Lower lobe of right lung (tissue), 2 donors: Measurements from ENCODE around the gene TTC34. TPM values are rescaled to one million over a fixed set of nuclear protein-coding genes. Genes with fewer than 3 reads are reported as not detected.

Experiments
- ATAC-seq, 2 donors: fragments of 200-7000 bp; cut with Tn5 transposase; one replicate each; pipeline ENCODE4 v1.9.1; 2020 to 2022; ENCODE audit warnings: mild to moderate bottlenecking in 2 of 2, moderate library complexity in 2 of 2
- DNase-seq: peaks from one replicate; pipeline ENCODE4 v3.0.0-alpha.2; 2020
- H3K27ac ChIP-seq: fragments of 200-600 bp; one replicate; pipeline ENCODE4 v1.8.0; 2022
- H3K27me3 ChIP-seq: fragments of 200-600 bp; one replicate; pipeline ENCODE4 v1.8.0; 2022; ENCODE audit warnings: low read depth
- H3K36me3 ChIP-seq: fragments of 200-600 bp; one replicate; pipeline ENCODE4 v1.8.0; 2022; ENCODE audit warnings: mild to moderate bottlenecking
- H3K4me1 ChIP-seq: fragments of 200-600 bp; one replicate; pipeline ENCODE4 v1.8.0; 2022
- H3K4me3 ChIP-seq: fragments of 200-600 bp; one replicate; pipeline ENCODE4 v1.8.0; 2022; ENCODE audit warnings: mild to moderate bottlenecking
- H3K9me3 ChIP-seq: fragments of 200-600 bp; one replicate; pipeline ENCODE4 v1.8.0; 2022
- intact Hi-C: fragments of 100-400 bp; cut with DNase I; formaldehyde crosslinking; loops from one replicate; pipeline ENCODE4 v1.11.0; 2022
- total RNA-seq: library from RNA; stranded (reverse); fragmentation: NEBNext Ultra II Directional; extraction: Animal tissue kit (Norgen Biotek cat#: 25700); gene quantifications from one replicate; pipeline ENCODE4 v1.2.1, GENCODE V29; 2021
- TF ChIP-seq, protein P1 (sequence below): fragments of 200-600 bp; IDR thresholded peaks from one replicate; pipeline ENCODE4 v1.8.0; 2022; ENCODE audit warnings: antibody characterized with exemption, mild to moderate bottlenecking
- donor health status: DM: no; HTN: yes; CAD: no; lungs with severe emphysema.

The TTC34 gene
- total RNA-seq, 1 donor from 2014 or later = 2.6 TPM

DNA sequence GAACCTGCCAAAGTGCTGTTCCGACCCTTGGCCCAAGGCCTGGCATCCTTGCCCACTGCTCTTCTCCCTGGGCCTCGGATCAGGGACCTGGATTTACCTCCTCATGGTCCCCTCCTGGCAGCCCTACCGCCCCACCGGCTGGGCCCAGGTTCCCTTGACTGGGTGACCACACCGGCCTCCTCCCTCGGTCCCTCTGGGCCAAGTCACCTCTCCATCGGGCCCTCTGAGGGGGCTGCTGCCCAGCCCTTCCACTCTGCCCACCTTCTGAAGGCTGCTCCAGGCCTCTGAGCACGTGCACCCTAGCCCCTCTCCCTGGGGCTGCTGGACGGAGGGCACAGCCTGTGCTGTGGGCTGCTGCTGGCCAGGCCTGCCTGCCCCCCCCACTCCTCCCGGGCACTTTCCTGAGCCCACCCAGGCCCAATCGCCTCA, 159.3 kb downstream of the TTC34 start:
- H3K27me3 ChIP-seq = no peaks in the 10 kb centered on the region
- intact Hi-C loops = no loop called here
- peak overlapping the region; percentile 94 for H3K4me3 ChIP-seq
- peaks cover 10% of the 10 kb centered on the region for H3K9me3 ChIP-seq
- ATAC-seq (no peak), DNase-seq (no peak)
- TF ChIP-seq, protein P1, sequence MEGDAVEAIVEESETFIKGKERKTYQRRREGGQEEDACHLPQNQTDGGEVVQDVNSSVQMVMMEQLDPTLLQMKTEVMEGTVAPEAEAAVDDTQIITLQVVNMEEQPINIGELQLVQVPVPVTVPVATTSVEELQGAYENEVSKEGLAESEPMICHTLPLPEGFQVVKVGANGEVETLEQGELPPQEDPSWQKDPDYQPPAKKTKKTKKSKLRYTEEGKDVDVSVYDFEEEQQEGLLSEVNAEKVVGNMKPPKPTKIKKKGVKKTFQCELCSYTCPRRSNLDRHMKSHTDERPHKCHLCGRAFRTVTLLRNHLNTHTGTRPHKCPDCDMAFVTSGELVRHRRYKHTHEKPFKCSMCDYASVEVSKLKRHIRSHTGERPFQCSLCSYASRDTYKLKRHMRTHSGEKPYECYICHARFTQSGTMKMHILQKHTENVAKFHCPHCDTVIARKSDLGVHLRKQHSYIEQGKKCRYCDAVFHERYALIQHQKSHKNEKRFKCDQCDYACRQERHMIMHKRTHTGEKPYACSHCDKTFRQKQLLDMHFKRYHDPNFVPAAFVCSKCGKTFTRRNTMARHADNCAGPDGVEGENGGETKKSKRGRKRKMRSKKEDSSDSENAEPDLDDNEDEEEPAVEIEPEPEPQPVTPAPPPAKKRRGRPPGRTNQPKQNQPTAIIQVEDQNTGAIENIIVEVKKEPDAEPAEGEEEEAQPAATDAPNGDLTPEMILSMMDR = no peak
- H3K27ac ChIP-seq = peak overlapping the region; percentile 92
- peaks cover 16% of the 10 kb centered on the region for H3K4me1 ChIP-seq
- no peaks in the 10 kb centered on the region for H3K36me3 ChIP-seq

DNA sequence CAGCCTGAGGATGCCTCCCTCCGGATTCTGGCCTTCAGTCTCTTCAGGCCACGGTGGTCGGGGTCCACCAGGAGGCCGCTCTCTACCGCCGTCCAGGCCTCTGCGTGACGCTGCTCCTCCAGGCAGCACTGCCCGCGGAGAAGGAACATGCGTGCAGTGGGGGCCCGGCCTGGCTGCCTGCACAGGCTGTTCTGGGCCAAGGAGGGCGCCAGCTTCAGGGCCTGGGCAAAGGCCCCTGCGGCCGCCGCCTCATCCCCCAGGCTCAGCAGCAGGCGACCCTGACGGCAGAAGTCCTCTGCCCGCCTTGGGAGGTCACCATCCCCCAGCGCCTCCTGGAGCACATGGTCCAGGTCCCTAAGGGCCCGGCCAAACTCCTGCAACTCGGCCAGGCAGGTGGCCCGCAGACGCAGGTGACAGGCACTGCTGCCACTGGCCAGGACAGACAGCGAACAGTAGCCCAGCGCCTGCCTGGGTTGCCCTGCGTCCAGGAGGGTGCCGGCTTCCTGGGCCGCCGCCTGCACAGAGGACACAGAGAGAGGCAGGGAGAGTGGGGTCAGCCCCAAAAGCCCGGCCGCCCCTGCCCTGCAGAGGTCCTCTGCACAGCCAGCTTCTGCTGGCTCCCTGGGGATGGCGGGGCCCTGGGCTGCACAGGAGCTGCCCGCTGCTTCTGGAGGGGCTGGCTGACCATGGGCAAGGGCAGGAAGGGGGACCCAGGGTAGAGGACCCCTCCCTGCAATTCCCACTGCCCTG, 159.9 kb downstream of the TTC34 start:
- ATAC-seq (no peak), DNase-seq (no peak)
- Histone ChIP-seq H3K27ac (peak overlapping the region; percentile 92), H3K36me3 (no peaks in the 10 kb centered on the region), H3K4me3 (peak overlapping the region; percentile 94), H3K4me1 (peaks cover 16% of the 10 kb centered on the region), H3K9me3 (peaks cover 4% of the 10 kb centered on the region), H3K27me3 (no peaks in the 10 kb centered on the region)
- intact Hi-C loops = no loop called here
- TF ChIP-seq, protein P1 = no peak

DNA sequence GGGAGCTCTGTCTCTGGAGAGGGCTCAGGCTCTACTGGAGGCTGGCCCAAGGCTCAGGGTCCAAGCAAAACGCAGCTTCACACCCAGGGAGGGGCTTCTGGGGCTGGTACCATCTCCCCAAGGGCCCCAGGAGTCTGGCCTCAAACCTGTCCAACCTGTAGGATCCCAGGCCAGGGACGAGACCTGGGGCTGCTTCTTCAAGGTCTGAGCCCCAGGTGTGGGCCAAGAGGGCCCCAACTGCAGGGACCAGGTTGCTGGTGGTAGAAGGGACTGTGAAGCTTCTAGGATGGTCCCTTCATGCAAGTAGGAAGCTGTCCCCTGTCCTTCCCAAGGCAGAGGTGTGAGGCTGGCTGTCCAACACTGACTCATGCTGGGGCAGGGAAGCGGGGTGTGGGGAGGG, 160.9 kb downstream of the TTC34 start:
- intact Hi-C loops = no loop called here
- Histone ChIP-seq H3K4me3 (no peak overlapping the region), H3K4me1 (peaks cover 16% of the 10 kb centered on the region), H3K9me3 (no peaks in the 10 kb centered on the region), H3K27ac (no peak overlapping the region), H3K36me3 (no peaks in the 10 kb centered on the region), H3K27me3 (peaks cover under 1% of the 10 kb centered on the region)
- no peak for ATAC-seq
- TF ChIP-seq, protein P1 = no peak
- no peak for DNase-seq

DNA sequence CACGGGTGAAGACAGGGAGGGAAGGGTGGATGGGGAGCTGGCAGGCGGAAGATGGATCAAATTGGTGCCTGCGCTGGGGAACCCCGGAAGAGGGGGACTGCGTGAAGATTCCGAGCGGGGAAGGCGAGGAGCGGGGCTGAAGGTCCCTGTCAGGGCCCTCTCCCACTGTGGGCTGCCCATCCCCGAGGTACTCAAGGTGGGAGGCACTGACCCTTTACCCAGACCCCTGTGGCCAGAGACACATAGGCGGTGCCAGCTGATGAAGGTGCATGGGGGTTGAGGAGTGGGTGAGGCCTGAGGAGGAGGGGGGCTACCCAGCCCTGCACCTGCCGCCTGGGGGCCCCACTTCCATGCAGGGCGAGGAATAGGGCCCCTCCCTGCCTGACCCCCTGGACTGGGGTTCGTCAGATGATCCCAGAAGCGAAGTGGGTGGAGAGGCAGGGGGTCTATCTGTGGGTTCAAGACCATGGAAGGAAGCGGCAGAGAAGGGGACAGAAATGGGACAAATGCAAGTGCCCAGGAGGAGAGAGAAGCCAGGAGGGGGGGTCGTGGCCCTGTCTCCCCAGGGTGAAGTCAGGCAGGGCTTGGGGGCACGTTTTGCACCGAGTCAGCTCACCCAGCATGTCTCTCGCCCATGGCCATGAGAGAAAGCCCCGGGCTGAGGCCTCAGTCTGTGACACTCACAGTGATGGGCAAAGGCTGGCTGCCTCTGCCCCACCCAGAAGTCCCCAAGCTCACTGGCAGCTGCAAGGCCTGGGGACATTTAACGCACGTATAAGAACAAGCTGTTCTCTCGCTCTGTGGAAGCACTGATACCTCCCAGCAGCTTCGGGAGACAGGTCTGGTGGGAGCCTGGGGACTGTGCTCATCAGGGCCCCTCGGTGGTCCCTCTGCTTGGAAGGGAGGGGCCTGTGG, 161.6 kb downstream of the TTC34 start:
- no peak for ATAC-seq

DNA sequence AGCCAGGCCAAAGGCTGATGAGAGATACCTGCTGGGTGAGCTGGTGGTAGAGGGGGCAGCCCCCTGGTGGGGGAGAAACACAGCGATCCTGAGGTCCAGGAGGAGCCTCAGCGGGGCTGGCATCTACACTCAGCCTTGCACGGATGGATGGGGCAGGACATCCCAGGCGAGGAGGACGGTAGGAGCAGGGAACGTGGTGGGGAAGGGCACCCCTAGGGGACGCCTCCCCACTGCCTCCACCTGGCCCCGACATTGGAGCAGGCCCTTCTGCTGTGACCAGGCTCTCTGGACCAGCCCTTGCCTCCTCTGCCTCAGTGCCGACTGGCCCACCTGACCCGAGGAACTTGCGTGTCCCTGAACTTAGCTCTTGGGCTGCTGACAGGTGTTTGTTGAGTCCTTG, 162.3 kb downstream of the TTC34 start:
- intact Hi-C loops = no loop called here
- TF ChIP-seq, protein P1 = no peak
- no peak for DNase-seq
- H3K4me3 ChIP-seq = no peak overlapping the region
- H3K27me3 ChIP-seq = peaks cover 7% of the 10 kb centered on the region
- H3K36me3 ChIP-seq = no peaks in the 10 kb centered on the region
- peaks cover 16% of the 10 kb centered on the region for H3K4me1 ChIP-seq
- H3K9me3 ChIP-seq = no peaks in the 10 kb centered on the region
- ATAC-seq = no peak
- no peak overlapping the region for H3K27ac ChIP-seq

More for the DNA sequence above, 161.6 kb downstream of the TTC34 start:
- TF ChIP-seq, protein P1 = no peak
- intact Hi-C loops = no loop called here
- Histone ChIP-seq H3K27me3 (peaks cover 7% of the 10 kb centered on the region), H3K27ac (no peak overlapping the region), H3K9me3 (no peaks in the 10 kb centered on the region), H3K36me3 (no peaks in the 10 kb centered on the region), H3K4me1 (peaks cover 16% of the 10 kb centered on the region), H3K4me3 (no peak overlapping the region)
- no peak for DNase-seq
